Hepatocyte (in vitro differentiated cells): ENCODE results near the gene GORASP1.

Experiments
- CTCF ChIP-seq: fragments of 200-600 bp; sonication (generic); IDR thresholded peaks from 2 replicates; pipeline ENCODE4 v1.5.1; 2016; ENCODE audit warnings: antibody characterized with exemption, mild to moderate bottlenecking; ENCODE audit not compliant: poor library complexity
- EZH2phosphoT487 ChIP-seq: fragments of 200-600 bp; sonication (generic); IDR thresholded peaks from one replicate; pipeline ENCODE4 v1.6.1; 2018; ENCODE audit warnings: antibody characterized with exemption, mild to moderate bottlenecking, low read depth, moderate library complexity; ENCODE audit not compliant: unreplicated experiment, severe bottlenecking

GRCh38 chr3:39112535-39112934 lies 5.1 kb upstream of the GORASP1 start:
- TF ChIP-seq CTCF (no peak), EZH2phosphoT487 (no peak)
